ENCODE results near the gene SRRM4.

The SRRM4 gene

DNA sequence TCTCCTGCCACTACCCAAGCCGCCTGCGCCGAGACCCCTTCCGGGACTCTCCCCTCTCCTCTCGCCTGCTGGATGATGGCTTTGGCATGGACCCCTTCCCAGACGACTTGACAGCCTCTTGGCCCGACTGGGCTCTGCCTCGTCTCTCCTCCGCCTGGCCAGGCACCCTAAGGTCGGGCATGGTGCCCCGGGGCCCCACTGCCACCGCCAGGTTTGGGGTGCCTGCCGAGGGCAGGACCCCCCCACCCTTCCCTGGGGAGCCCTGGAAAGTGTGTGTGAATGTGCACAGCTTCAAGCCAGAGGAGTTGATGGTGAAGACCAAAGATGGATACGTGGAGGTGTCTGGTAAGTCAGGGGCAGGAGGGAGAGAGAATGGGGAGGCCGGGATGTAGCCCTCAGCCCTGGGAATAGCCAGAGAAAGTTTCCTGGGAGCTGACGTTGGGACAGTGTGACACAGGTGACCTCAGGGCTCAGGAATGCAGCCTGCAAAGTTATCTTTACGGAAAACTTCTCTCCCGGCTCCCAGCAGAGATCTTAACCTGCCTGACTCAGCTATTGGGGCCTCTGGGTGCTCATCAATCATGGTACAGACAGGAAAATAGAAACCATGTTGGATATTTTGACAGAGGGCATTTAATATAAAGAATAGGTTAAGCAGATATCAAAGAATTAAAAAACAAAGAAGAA is 198.1 kb downstream of the SRRM4 start:
- Histone ChIP-seq H3K23ac (ENCODE audit: low read length) (no peak overlapping the region), H3K27ac (ENCODE audit: low read depth, low read length) (peak overlapping the region; percentile 97), H4K12ac (ENCODE audit: low read depth, low read length) (peak overlapping the region; percentile 5), H3K4me3 (ENCODE audit: low read depth, low read length) (peak overlapping the region; percentile 58), H4K8ac (ENCODE audit: low read depth, low read length) (peak overlapping the region; percentile 59), H3K27me3 (ENCODE audit: insufficient read depth, low read length) (no peaks in the 10 kb centered on the region), H3K79me2 (ENCODE audit: control insufficient read depth, insufficient read depth, low read length, poor library complexity) (peaks cover 22% of the 10 kb centered on the region), H3K4me2 (ENCODE audit: low read length) (peak overlapping the region; percentile 71), H3K9ac (ENCODE audit: low read length) (peak overlapping the region; percentile 59), H3K79me1 (ENCODE audit: low read length) (peaks cover 45% of the 10 kb centered on the region), H2BK12ac (ENCODE audit: low read length) (peak overlapping the region; percentile 81), H3K9me3 (ENCODE audit: insufficient read depth, low read depth, low read length) (no peaks in the 10 kb centered on the region), H3K4ac (ENCODE audit: low read depth, low read length) (peak overlapping the region; percentile 80), H2AK5ac (ENCODE audit: low read length) (peak overlapping the region; percentile 77), H3K18ac (ENCODE audit: low read length) (peak overlapping the region; percentile 81), H2BK120ac (ENCODE audit: insufficient read depth, low read length, poor library complexity) (peak overlapping the region; percentile 86), H3K14ac (ENCODE audit: low read length) (peak overlapping the region; percentile 88), H2AFZ (ENCODE audit: insufficient read depth, low read length, poor library complexity) (peak overlapping the region; percentile 3), H3K4me1 (ENCODE audit: control insufficient read depth in 1 of 2, insufficient read depth in 2 of 2, low read length in 2 of 2) (peaks cover 28 to 38% of the 10 kb centered on the region in 2 experiments), H3K36me3 (ENCODE audit: control insufficient read depth in 1 of 2, insufficient read depth in 2 of 2, low read length in 2 of 2) (peaks cover 2 to 3% of the 10 kb centered on the region in 2 experiments), H2BK5ac (ENCODE audit: low read depth, low read length, poor library complexity) (peak overlapping the region; percentile 89), H4K91ac (ENCODE audit: low read depth, low read length) (peak overlapping the region; percentile 96)
- WGBS (ENCODE audit: extremely low coverage, insufficient coverage, insufficient read length), result no CpG with 5 or more reads among the region's 18 CpGs
- DNase-seq, result peak; percentile 85

GRCh38 chr12:119180380-119181040 is 199.2 kb downstream of the SRRM4 start:
- peak overlapping the region; percentile 32 for H4K12ac ChIP-seq (ENCODE audit: low read depth, low read length)
- peaks cover 37% of the 10 kb centered on the region for H3K79me1 ChIP-seq (ENCODE audit: low read length)
- peak overlapping the region; percentile 69 for H2BK120ac ChIP-seq (ENCODE audit: insufficient read depth, low read length, poor library complexity)
- H2BK5ac ChIP-seq (ENCODE audit: low read depth, low read length, poor library complexity), result peak overlapping the region; percentile 74
- no peak overlapping the region for H2AFZ ChIP-seq (ENCODE audit: insufficient read depth, low read length, poor library complexity)
- WGBS (ENCODE audit: extremely low coverage, insufficient coverage, insufficient read length), result no CpG with 5 or more reads among the region's 7 CpGs
- H3K36me3 ChIP-seq (ENCODE audit: control insufficient read depth in 1 of 2, insufficient read depth in 2 of 2, low read length in 2 of 2), result peaks cover 2 to 3% of the 10 kb centered on the region in 2 experiments
- H3K9me3 ChIP-seq (ENCODE audit: insufficient read depth, low read depth, low read length), result no peaks in the 10 kb centered on the region
- H3K27ac ChIP-seq (ENCODE audit: low read depth, low read length), result peak overlapping the region; percentile 97
- peak overlapping the region; percentile 88 for H2BK12ac ChIP-seq (ENCODE audit: low read length)
- H3K9ac ChIP-seq (ENCODE audit: low read length), result peak overlapping the region; percentile 45
- peaks cover 22% of the 10 kb centered on the region for H3K79me2 ChIP-seq (ENCODE audit: control insufficient read depth, insufficient read depth, low read length, poor library complexity)
- H3K4me1 ChIP-seq (ENCODE audit: control insufficient read depth in 1 of 2, insufficient read depth in 2 of 2, low read length in 2 of 2), result peaks cover 22 to 30% of the 10 kb centered on the region in 2 experiments
- H3K27me3 ChIP-seq (ENCODE audit: insufficient read depth, low read length), result no peaks in the 10 kb centered on the region
- peak overlapping the region; percentile 69 for H2AK5ac ChIP-seq (ENCODE audit: low read length)
- peak overlapping the region; percentile 62 for H3K14ac ChIP-seq (ENCODE audit: low read length)
- peak in 1 of 2 donors; percentile 47 for DNase-seq
- H3K18ac ChIP-seq (ENCODE audit: low read length), result peak overlapping the region; percentile 43
- H4K91ac ChIP-seq (ENCODE audit: low read depth, low read length), result peak overlapping the region; percentile 80
- peak overlapping the region; percentile 34 for H4K8ac ChIP-seq (ENCODE audit: low read depth, low read length)
- peak overlapping the region; percentile 71 for H3K4me2 ChIP-seq (ENCODE audit: low read length)
- H3K23ac ChIP-seq (ENCODE audit: low read length), result no peak overlapping the region
- H3K4me3 ChIP-seq (ENCODE audit: low read depth, low read length), result peak overlapping the region; percentile 62
- peak overlapping the region; percentile 56 for H3K4ac ChIP-seq (ENCODE audit: low read depth, low read length)

- Histone ChIP-seq H3K4me1 (ENCODE audit: control insufficient read depth in 1 of 2, insufficient read depth in 2 of 2, low read length in 2 of 2) (peaks cover 18 to 26% of the 10 kb centered on the region in 2 experiments), H4K12ac (ENCODE audit: low read depth, low read length) (no peak overlapping the region), H2BK12ac (ENCODE audit: low read length) (no peak overlapping the region), H3K79me1 (ENCODE audit: low read length) (peaks cover 33% of the 10 kb centered on the region), H3K18ac (ENCODE audit: low read length) (no peak overlapping the region), H3K27ac (ENCODE audit: low read depth, low read length) (peak overlapping the region; percentile 97), H3K4me3 (ENCODE audit: low read depth, low read length) (no peak overlapping the region), H3K79me2 (ENCODE audit: control insufficient read depth, insufficient read depth, low read length, poor library complexity) (peaks cover 20% of the 10 kb centered on the region), H3K9ac (ENCODE audit: low read length) (no peak overlapping the region), H3K9me3 (ENCODE audit: insufficient read depth, low read depth, low read length) (no peaks in the 10 kb centered on the region), H2BK5ac (ENCODE audit: low read depth, low read length, poor library complexity) (no peak overlapping the region), H3K36me3 (ENCODE audit: control insufficient read depth in 1 of 2, insufficient read depth in 2 of 2, low read length in 2 of 2) (peaks cover 2 to 4% of the 10 kb centered on the region in 2 experiments), H4K91ac (ENCODE audit: low read depth, low read length) (no peak overlapping the region), H3K14ac (ENCODE audit: low read length) (no peak overlapping the region), H2AK5ac (ENCODE audit: low read length) (no peak overlapping the region), H3K4ac (ENCODE audit: low read depth, low read length) (no peak overlapping the region), H2BK120ac (ENCODE audit: insufficient read depth, low read length, poor library complexity) (no peak overlapping the region), H3K4me2 (ENCODE audit: low read length) (peak overlapping the region; percentile 71), H3K27me3 (ENCODE audit: insufficient read depth, low read length) (no peaks in the 10 kb centered on the region), H3K23ac (ENCODE audit: low read length) (no peak overlapping the region), H2AFZ (ENCODE audit: insufficient read depth, low read length, poor library complexity) (no peak overlapping the region), H4K8ac (ENCODE audit: low read depth, low read length) (no peak overlapping the region)
- no peak for DNase-seq
- WGBS (ENCODE audit: extremely low coverage, insufficient coverage, insufficient read length), result no CpG with 5 or more reads among the region's 2 CpGs
Measured at GRCh38 chr12:119181202-119181601, 199.9 kb downstream of the SRRM4 start.

GRCh38 chr12:119181944-119182343 is 200.6 kb downstream of the SRRM4 start:
- peak overlapping the region; percentile 51 for H4K91ac ChIP-seq (ENCODE audit: low read depth, low read length)
- H4K12ac ChIP-seq (ENCODE audit: low read depth, low read length), result no peak overlapping the region
- DNase-seq, result peak in 1 of 2 donors; percentile 33
- H4K8ac ChIP-seq (ENCODE audit: low read depth, low read length), result no peak overlapping the region
- peak overlapping the region; percentile 39 for H3K4me2 ChIP-seq (ENCODE audit: low read length)
- H2BK120ac ChIP-seq (ENCODE audit: insufficient read depth, low read length, poor library complexity), result no peak overlapping the region
- peak overlapping the region; percentile 50 for H2BK12ac ChIP-seq (ENCODE audit: low read length)
- H3K79me2 ChIP-seq (ENCODE audit: control insufficient read depth, insufficient read depth, low read length, poor library complexity), result peaks cover 20% of the 10 kb centered on the region
- H3K36me3 ChIP-seq (ENCODE audit: control insufficient read depth in 1 of 2, insufficient read depth in 2 of 2, low read length in 2 of 2), result peaks cover 5 to 11% of the 10 kb centered on the region in 2 experiments
- no peak overlapping the region for H3K27ac ChIP-seq (ENCODE audit: low read depth, low read length)
- H3K4me1 ChIP-seq (ENCODE audit: control insufficient read depth in 1 of 2, insufficient read depth in 2 of 2, low read length in 2 of 2), result peaks cover 15 to 21% of the 10 kb centered on the region in 2 experiments
- no peak overlapping the region for H2AK5ac ChIP-seq (ENCODE audit: low read length)
- no peak overlapping the region for H3K23ac ChIP-seq (ENCODE audit: low read length)
- no peak overlapping the region for H3K14ac ChIP-seq (ENCODE audit: low read length)
- H3K27me3 ChIP-seq (ENCODE audit: insufficient read depth, low read length), result no peaks in the 10 kb centered on the region
- peaks cover 30% of the 10 kb centered on the region for H3K79me1 ChIP-seq (ENCODE audit: low read length)
- H3K18ac ChIP-seq (ENCODE audit: low read length), result no peak overlapping the region
- H2AFZ ChIP-seq (ENCODE audit: insufficient read depth, low read length, poor library complexity), result no peak overlapping the region
- H3K9me3 ChIP-seq (ENCODE audit: insufficient read depth, low read depth, low read length), result no peaks in the 10 kb centered on the region
- no peak overlapping the region for H2BK5ac ChIP-seq (ENCODE audit: low read depth, low read length, poor library complexity)
- H3K4me3 ChIP-seq (ENCODE audit: low read depth, low read length), result no peak overlapping the region
- WGBS (ENCODE audit: extremely low coverage, insufficient coverage, insufficient read length), result no CpG with 5 or more reads among the region's 3 CpGs
- H3K4ac ChIP-seq (ENCODE audit: low read depth, low read length), result peak overlapping the region; percentile 76
- no peak overlapping the region for H3K9ac ChIP-seq (ENCODE audit: low read length)

Measured in trophoblast cell (in vitro differentiated cells and primary cell).